ENCODE measurements around the gene OGFOD3.
"Not testable (repeated sequence)": the region's sequence is repeated elsewhere in the genome, so short reads cannot be mapped to it uniquely, and the experiment has no call there.

Gene OGFOD3

DNA sequence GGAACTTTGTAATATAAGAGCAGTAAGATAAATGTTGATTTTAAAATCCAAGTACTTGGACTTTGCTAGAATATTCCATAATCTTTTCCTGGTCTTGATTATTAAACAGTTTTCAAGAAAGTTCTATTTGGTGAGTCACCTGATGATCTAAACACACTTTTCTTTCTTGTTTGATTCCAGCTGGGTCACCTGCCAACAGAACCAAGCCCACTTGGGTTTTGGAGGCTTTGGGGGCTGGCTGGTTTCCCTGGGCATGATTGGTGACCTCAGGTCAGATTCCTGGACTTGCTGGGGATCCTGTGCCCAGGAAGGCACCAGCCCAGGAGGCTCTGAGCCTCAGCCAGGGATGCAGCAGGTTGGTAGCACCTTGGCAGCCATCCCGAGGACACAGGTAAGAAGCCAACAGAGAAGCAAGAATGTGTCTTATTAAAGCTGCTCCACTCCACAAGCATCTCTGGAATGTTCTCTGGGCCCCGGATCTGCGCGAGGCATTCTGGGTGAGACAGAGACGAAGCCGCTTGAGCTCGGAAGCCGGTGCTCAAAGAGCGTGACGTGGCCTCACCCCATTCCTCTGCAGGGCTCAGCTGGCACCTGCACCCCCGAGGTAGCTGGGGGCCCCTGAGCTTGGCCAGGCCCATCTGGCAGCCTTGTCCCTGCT lies 62.5 kb downstream of the OGFOD3 start:
- Histone ChIP-seq H3K27me3 (ENCODE audit: control insufficient read depth, insufficient read depth, low read length) (peaks cover 24% of the 10 kb centered on the region), H3K36me3 (ENCODE audit: control insufficient read depth, insufficient read depth, low read length) (no peaks in the 10 kb centered on the region), H3K4me3 (ENCODE audit: low read length) (no peak overlapping the region), H3K9ac (ENCODE audit: low read length) (no peak overlapping the region), H3K4me1 (ENCODE audit: control insufficient read depth, insufficient read depth, low read length) (peaks cover 27% of the 10 kb centered on the region), H3K9me3 (ENCODE audit: control insufficient read depth, low read length) (no peaks in the 10 kb centered on the region)

DNA sequence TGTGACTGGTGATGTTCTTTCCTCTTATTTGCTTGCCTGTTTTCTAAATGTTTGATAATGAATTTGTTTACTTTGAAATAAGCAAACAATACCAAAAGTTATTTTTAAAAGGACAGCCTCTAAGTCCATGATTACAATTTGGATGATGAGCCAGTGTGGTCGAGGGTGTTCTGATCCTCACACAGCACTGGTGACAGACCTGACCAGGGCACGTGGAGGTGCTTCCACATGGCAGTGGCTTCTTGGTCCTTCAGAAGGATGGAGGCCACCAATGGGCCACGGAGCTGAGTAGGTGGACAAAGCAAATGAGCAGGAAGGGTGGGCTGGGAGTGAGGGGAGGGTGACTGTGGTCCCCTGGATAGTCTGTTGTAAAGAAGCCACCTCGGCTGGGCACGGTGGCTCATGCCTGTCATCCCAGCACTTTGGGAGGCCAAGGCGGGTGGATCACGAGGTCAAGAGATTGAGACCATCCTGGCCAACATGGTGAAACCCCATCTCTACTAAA lies 63.5 kb downstream of the OGFOD3 start:
- H3K27me3 ChIP-seq (ENCODE audit: control insufficient read depth, insufficient read depth, low read length) = peaks cover 24% of the 10 kb centered on the region
- H3K36me3 ChIP-seq (ENCODE audit: control insufficient read depth, insufficient read depth, low read length) = no peaks in the 10 kb centered on the region
- no peak overlapping the region for H3K4me3 ChIP-seq (ENCODE audit: low read length)
- no peaks in the 10 kb centered on the region for H3K9me3 ChIP-seq (ENCODE audit: control insufficient read depth, low read length)
- no peak overlapping the region for H3K9ac ChIP-seq (ENCODE audit: low read length)
- H3K4me1 ChIP-seq (ENCODE audit: control insufficient read depth, insufficient read depth, low read length) = peaks cover 27% of the 10 kb centered on the region

DNA sequence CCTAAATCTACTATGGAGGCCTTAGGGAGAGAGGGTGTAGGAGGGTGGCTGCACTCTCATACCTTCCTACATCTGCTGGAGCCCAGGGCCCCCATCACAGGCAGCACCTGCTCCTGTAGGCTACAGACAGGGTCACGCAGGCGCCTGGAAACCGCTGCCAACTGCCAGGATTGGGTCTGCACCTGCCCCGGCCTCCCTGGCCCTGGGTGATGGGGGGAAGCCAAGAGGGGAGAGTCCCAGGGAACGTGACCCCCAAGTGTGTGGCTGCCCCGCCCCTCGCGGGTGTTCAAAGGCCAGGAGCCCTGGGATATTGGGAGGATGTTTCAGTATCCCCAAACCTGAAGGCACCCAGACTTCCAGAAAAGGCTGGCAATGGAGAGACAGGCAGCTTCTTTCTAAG lies 64.9 kb downstream of the OGFOD3 start:
- Histone ChIP-seq H3K4me3 (ENCODE audit: low read length) (no peak overlapping the region), H3K9ac (ENCODE audit: low read length) (no peak overlapping the region), H3K4me1 (ENCODE audit: control insufficient read depth, insufficient read depth, low read length) (peaks cover 33% of the 10 kb centered on the region), H3K27me3 (ENCODE audit: control insufficient read depth, insufficient read depth, low read length) (peaks cover 13% of the 10 kb centered on the region), H3K36me3 (ENCODE audit: control insufficient read depth, insufficient read depth, low read length) (no peaks in the 10 kb centered on the region), H3K9me3 (ENCODE audit: control insufficient read depth, low read length) (no peaks in the 10 kb centered on the region)

DNA sequence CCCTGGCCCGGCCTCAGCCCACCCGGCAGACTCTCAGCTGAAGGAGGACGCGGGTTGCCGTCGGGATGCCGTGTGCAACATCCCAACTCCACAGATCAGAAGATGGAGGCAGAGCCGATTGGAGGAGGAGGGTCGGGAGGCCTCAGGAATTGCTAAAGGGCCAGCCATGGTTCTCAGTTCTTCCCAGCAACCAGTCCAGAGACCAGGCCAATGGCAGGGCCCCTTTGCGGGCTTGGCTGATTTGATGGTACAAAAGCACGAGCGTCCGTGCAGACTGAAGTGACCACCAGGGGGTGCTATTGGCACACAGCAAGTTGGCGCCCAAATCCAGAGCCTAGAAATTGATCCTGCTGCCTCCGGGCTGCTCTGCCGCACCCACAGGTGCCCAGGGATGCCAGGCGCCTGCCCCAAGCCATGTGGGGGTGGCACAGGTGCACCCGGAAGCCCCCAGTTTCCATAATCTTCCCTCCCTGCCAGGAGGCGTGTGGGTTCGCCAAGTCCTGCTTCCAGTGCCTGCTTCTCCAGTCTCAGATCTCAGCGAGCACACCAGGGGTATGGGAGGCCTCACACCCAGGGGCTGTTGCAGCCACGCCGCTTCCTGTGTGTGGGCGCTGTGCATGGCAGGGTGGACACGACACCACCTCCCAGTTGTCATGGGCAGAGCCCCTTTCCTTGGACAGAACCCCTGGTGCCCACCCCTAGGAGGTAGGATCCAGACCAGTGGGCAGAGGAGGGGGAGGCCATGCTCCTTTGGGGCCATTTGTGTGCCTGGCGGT lies 66.5 kb downstream of the OGFOD3 start:
- H3K4me3 ChIP-seq (ENCODE audit: low read length) = no peak overlapping the region
- peaks cover 6% of the 10 kb centered on the region for H3K27me3 ChIP-seq (ENCODE audit: control insufficient read depth, insufficient read depth, low read length)
- H3K4me1 ChIP-seq (ENCODE audit: control insufficient read depth, insufficient read depth, low read length) = peaks cover 34% of the 10 kb centered on the region
- no peaks in the 10 kb centered on the region for H3K9me3 ChIP-seq (ENCODE audit: control insufficient read depth, low read length)
- H3K9ac ChIP-seq (ENCODE audit: low read length) = no peak overlapping the region
- no peaks in the 10 kb centered on the region for H3K36me3 ChIP-seq (ENCODE audit: control insufficient read depth, insufficient read depth, low read length)

DNA sequence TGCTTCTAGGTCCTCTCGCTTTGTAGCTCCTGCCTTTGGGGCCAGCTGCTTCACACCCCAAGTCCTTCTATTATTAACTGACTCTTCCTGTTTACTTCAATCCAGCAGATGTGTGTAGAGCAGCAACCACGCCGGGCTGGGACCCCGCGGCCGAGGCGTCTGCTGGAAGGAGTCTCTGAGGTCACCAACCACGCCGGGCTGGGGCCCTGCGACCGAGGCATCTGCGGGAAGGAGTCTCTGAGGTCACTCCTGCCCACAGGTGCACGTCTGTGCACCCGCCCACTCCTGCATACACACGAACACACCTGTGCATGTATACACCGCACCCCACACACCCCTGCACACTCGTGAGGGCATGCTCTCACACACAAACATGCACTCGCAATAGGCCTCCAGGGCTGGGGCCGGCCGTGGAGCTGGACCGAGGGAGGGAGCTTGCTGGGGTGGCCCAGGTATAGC lies 67.1 kb downstream of the OGFOD3 start:
- no peaks in the 10 kb centered on the region for H3K27me3 ChIP-seq (ENCODE audit: control insufficient read depth, insufficient read depth, low read length)
- H3K9me3 ChIP-seq (ENCODE audit: control insufficient read depth, low read length) = no peaks in the 10 kb centered on the region
- no peak overlapping the region for H3K4me3 ChIP-seq (ENCODE audit: low read length)
- no peak overlapping the region for H3K9ac ChIP-seq (ENCODE audit: low read length)
- H3K4me1 ChIP-seq (ENCODE audit: control insufficient read depth, insufficient read depth, low read length) = peaks cover 35% of the 10 kb centered on the region
- H3K36me3 ChIP-seq (ENCODE audit: control insufficient read depth, insufficient read depth, low read length) = no peaks in the 10 kb centered on the region

DNA sequence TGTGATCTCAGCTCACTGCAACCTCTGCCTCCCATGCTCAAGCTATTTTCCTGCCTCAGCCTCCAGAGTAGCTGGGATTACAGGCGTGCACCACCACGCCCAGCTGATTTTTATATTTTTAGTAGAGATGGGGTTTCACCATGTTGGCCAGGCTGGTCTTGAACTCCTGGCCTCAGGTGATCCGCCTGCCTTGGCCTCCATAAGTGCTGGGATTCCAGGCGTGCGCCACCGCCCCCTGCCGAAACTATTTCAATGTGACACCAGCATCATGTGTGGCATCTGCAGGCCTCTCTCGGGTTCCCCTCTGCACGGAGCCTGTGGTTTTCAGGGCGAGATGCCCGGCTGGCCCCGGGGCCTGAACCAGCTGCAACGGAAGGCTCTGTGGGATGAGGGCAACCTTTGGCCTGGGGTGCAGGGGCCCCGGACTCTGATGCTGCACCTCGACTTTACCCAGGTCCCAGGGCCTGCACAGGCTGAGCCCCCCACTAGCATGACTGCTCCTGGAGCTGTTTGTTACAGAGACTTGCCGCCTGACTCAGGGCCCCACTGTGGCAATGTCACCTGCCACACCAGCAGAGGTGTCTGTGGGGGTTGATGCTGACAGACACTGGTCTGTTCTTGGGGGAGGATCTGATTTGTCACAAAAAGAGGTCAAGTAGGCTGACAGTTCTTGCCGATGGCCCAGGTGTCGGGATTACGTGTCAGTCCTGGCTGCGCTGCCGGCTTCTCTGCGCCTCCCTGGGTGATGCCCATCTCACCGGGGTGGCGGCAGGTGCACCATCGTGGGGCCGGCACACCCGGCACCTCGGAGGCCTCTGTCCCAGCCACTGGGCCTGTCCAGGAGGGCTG lies 68.0 kb downstream of the OGFOD3 start:
- Histone ChIP-seq H3K27me3 (ENCODE audit: control insufficient read depth, insufficient read depth, low read length) (no peaks in the 10 kb centered on the region), H3K36me3 (ENCODE audit: control insufficient read depth, insufficient read depth, low read length) (no peaks in the 10 kb centered on the region), H3K9ac (ENCODE audit: low read length) (no peak overlapping the region), H3K4me1 (ENCODE audit: control insufficient read depth, insufficient read depth, low read length) (peaks cover 30% of the 10 kb centered on the region), H3K9me3 (ENCODE audit: control insufficient read depth, low read length) (no peaks in the 10 kb centered on the region), H3K4me3 (ENCODE audit: low read length) (no peak overlapping the region)

DNA sequence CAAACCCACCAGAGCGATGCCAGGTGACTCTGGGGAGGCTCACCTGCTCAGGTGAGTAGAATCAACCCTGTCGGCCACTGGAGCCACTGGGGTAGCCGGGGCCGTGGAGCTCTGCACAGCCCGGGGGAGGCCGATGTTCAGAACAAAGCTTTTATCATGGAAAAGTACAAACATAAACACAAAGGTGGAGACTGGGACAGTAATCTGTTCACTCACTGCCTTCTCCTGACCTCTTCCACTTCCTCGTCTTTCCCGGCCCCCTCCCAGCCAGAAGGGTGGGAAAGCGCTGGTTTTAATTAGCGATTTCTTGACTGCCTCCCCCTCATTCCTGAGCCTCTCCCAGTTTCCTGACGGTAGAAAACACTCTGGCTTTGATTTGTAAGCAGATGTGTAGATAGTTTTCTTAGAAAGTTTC lies 69.1 kb downstream of the OGFOD3 start:
- Histone ChIP-seq H3K4me1 (ENCODE audit: control insufficient read depth, insufficient read depth, low read length) (peaks cover 33% of the 10 kb centered on the region), H3K9me3 (ENCODE audit: control insufficient read depth, low read length) (no peaks in the 10 kb centered on the region), H3K36me3 (ENCODE audit: control insufficient read depth, insufficient read depth, low read length) (no peaks in the 10 kb centered on the region), H3K4me3 (ENCODE audit: low read length) (no peak overlapping the region), H3K27me3 (ENCODE audit: control insufficient read depth, insufficient read depth, low read length) (no peaks in the 10 kb centered on the region), H3K9ac (ENCODE audit: low read length) (no peak overlapping the region)

DNA sequence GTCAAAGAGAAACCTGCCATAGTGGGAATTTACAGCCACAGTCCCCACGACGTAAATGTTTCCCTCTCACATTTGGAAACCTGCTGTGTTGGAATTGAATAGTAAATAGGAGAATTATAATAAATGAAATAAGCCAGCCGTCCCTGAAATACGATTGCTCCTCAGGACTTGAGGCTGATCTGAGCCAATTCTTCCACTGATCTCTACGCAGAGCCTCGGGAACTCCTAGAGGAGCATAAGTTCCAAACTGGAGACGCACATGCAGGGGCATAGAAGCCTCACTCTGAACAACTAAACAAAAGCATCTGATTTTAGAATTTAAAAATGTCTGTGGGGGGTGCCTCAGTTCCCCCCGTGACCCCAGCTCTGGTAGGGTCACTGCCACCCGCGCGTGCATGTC lies 69.5 kb downstream of the OGFOD3 start:
- H3K4me1 ChIP-seq (ENCODE audit: control insufficient read depth, insufficient read depth, low read length) = peaks cover 34% of the 10 kb centered on the region
- no peaks in the 10 kb centered on the region for H3K27me3 ChIP-seq (ENCODE audit: control insufficient read depth, insufficient read depth, low read length)
- no peak overlapping the region for H3K4me3 ChIP-seq (ENCODE audit: low read length)
- H3K36me3 ChIP-seq (ENCODE audit: control insufficient read depth, insufficient read depth, low read length) = no peaks in the 10 kb centered on the region
- H3K9me3 ChIP-seq (ENCODE audit: control insufficient read depth, low read length) = no peaks in the 10 kb centered on the region
- no peak overlapping the region for H3K9ac ChIP-seq (ENCODE audit: low read length)

DNA sequence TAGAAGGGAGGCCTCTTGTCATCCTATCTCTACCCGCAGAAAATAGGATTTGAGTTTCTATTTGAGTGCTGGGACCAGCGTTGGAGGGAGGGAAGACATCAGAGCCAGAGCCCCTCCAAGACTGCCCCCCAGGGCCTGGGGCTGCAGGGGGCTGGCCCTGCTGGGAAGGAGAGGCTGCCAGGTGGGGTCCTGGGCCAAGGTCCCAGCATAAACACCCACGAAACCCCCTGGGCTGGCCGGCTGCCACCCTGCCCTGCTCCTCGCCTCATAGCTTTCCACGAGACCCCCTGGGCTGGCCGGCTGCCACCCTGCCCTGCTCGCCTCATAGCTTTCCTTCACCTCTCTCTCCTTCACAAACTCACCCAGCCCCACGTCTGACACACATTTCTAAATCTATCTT lies 70.0 kb downstream of the OGFOD3 start:
- Histone ChIP-seq H3K36me3 (ENCODE audit: control insufficient read depth, insufficient read depth, low read length) (no peaks in the 10 kb centered on the region), H3K4me3 (ENCODE audit: low read length) (no peak overlapping the region), H3K9me3 (ENCODE audit: control insufficient read depth, low read length) (no peaks in the 10 kb centered on the region), H3K27me3 (ENCODE audit: control insufficient read depth, insufficient read depth, low read length) (no peaks in the 10 kb centered on the region), H3K9ac (ENCODE audit: low read length) (no peak overlapping the region), H3K4me1 (ENCODE audit: control insufficient read depth, insufficient read depth, low read length) (peaks cover 34% of the 10 kb centered on the region)

DNA sequence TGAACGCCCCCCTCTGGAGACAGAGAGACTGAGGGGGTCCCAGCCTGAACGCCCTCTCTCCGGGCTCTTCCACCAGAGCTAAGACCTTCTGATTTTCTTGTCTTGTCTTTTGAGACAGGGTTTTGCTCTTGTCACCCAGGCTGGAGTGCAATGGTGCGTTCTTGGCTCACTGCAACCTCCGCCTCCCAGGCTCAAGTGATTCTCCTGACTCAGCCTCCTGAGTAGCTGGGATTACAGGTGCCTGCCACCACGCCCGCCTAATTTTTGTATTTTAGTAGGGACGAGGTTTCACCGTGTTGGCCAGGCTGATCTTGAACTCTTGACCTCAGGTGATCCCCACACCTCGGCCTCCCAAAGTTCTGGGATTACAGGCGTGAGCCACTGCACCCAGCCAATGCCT lies 70.4 kb downstream of the OGFOD3 start:
- H3K36me3 ChIP-seq (ENCODE audit: control insufficient read depth, insufficient read depth, low read length); H3K27me3 ChIP-seq (ENCODE audit: control insufficient read depth, insufficient read depth, low read length); H3K9ac ChIP-seq (ENCODE audit: low read length); H3K9me3 ChIP-seq (ENCODE audit: control insufficient read depth, low read length); H3K4me3 ChIP-seq (ENCODE audit: low read length): not testable (repeated sequence)
- H3K4me1 ChIP-seq (ENCODE audit: control insufficient read depth, insufficient read depth, low read length) = peaks cover 34% of the 10 kb centered on the region

DNA sequence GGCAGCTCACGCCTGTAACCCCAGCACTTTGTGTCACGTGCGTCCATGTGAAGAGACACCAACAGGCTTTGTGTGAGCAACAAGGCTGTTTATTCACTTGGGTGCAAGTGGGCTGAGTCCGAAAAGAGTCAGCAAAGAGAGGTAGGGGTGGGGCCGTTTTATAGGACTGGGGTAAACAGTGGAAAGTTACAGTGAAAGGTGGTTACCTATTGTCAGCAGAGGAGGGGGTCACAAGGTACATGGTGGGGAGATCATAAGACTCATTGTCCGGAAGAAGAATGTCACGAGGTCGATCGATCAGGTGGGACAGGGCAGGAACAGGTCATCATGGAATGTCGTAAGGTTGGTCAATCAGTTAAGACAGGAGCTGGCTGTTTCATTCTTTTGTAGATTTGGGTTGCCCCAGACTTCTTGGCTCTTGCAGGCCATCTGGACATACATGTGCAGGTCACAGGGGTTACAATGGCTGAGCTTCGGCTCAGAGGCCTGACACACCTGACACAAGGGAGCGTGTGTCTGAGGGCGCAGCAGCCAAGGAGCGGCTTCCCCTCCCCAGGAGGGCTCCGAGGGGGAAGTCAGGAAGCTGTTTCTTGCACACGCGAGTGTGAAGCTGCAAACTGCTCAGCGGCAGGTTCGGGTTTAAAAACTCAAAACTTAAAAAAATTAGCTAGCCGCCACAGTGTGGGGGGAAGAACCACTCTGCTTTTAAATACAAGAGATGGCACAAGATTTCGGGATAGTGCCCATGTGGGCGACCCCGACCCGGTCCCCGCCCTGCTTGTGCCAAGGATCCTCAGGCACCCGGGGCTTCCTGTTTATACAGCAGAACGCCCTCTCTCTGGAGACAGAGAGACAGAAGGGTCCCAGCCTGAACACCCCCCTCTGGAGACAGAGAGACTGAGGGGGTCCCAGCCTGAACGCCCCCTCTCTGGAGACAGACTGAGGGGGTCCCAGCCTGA lies 71.8 kb downstream of the OGFOD3 start:
- H3K9me3 ChIP-seq (ENCODE audit: control insufficient read depth, low read length) = no peaks in the 10 kb centered on the region
- H3K4me3 ChIP-seq (ENCODE audit: low read length) = no peak overlapping the region
- no peak overlapping the region for H3K9ac ChIP-seq (ENCODE audit: low read length)
- H3K36me3 ChIP-seq (ENCODE audit: control insufficient read depth, insufficient read depth, low read length) = no peaks in the 10 kb centered on the region
- no peaks in the 10 kb centered on the region for H3K27me3 ChIP-seq (ENCODE audit: control insufficient read depth, insufficient read depth, low read length)
- peaks cover 28% of the 10 kb centered on the region for H3K4me1 ChIP-seq (ENCODE audit: control insufficient read depth, insufficient read depth, low read length)
